Glomerular endothelial cell (primary cell): ENCODE data around the gene THAP4. TPM values are rescaled to one million over a fixed set of nuclear protein-coding genes. Genes with fewer than 3 reads are reported as not detected.
"Not testable (repeated sequence)": the region's sequence is repeated elsewhere in the genome, so short reads cannot be mapped to it uniquely, and the experiment has no call there.

Experiments used
- DNase-seq: peaks from one replicate; pipeline ENCODE4 v3.0.0-alpha.2; 2011; ENCODE audit warnings: low read depth, low spot score; ENCODE audit errors: extremely low read depth
- total RNA-seq: library from RNA; depleted of rRNA; stranded (reverse); fragments of >200 nt; gene quantifications from 2 replicates; pipeline ENCODE4 v1.2.3, GENCODE V29; 2015

Gene THAP4
- total RNA-seq, 1 donor from 2014 or later, result 50.9 TPM

- DNase-seq, result not testable (repeated sequence)
Observed at GRCh38 chr2:241590496-241591455, 46.2 kb downstream of the THAP4 start.

DNA sequence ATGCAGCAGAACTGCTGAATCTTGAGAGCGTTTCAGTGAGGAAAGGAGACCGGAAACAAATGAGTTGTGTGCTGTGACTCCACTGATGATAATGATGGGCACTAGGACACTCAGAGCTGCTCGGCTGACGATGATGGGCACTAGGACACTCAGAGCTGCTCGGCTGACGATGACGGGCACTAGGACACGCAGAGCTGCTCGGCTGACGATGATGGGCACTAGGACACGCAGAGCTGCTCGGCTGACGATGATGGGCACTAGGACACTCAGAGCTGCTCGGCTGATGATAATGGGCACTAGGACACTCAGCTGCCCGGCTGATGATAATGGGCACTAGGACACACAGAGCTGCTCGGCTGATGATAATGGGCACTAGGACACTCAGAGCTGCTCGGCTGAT, 47.1 kb downstream of the THAP4 start:
- DNase-seq, result not testable (repeated sequence)

DNA sequence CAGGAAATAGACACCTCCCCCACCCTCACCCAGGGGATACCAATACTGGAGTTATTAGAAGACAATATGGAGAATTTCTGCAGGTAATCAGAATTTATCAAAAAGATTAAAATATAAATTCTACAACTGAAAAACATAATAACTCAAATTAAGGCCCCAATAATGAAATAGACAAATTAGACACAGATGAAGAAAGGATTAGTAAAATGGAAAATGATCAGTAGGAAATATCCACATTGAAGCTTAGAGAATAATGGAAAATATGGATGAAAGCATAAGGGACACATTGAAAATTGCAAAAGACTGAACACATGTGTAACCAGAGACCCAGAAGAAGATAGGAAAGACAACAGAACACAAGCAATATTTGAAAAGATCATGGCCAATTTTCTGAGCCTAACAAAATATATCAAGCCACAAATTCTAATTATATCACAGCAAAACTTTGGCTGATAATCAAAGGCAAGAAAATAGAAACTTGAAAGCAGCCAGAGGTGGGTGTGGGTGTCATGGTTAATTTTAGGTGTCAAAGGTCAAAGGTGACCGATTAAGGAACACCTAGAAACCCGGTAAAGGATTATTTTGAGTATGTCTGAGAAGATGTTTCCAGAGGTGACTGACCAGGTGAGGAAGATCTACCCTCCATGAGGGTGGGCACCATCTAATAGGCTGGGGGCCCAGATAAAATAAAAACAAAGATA, 50.2 kb downstream of the THAP4 start:
- DNase-seq, result no peak

- DNase-seq, result no peak
Observed at GRCh38 chr2:241584436-241584835, 52.5 kb downstream of the THAP4 start.

GRCh38 chr2:241582806-241583205, 54.2 kb downstream of the THAP4 start:
- no peak for DNase-seq

- DNase-seq, result no peak
Observed at GRCh38 chr2:241582328-241582727, 54.6 kb downstream of the THAP4 start.

- no peak for DNase-seq
Observed at GRCh38 chr2:241579281-241579680, 57.7 kb downstream of the THAP4 start.

- DNase-seq, result no peak
Observed at GRCh38 chr2:241577413-241578122, 59.4 kb downstream of the THAP4 start.

GRCh38 chr2:241576293-241576654, 60.7 kb downstream of the THAP4 start:
- no peak for DNase-seq

GRCh38 chr2:241575624-241576292, 61.2 kb downstream of the THAP4 start:
- no peak for DNase-seq

DNA sequence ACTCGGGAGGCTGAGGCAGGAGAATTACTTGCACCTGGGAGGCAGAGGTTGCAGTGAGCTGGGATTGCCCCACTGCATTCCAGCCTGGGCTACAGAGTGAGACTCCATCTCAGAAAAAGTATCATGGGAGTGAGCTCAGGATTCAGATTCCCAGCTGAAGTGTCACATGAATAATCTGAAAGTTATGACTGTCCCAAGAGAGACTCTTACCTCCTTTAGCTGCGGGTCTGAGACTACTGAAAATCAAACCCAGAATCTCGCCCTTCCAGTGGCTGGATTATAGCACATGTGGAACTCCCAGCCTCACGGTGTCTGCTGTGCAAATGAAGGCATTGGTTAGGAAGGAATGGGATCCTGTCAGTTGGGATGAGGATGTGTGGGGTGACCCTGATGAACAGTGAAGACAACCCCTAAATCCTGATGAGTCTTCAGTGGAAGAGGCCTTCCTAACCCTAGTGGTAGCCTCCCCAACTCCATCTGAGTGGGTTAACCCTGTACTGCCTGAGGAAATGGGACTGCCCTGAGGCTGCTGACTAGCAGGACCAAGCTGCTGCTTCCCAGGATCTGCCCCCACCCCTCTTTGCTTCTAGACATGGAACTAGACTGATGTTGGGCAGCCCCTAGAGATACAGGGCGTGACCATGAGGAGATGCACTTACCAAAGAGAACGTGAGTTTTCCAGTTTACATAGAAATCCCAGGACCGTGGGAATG, 61.9 kb downstream of the THAP4 start:
- no peak for DNase-seq

DNA sequence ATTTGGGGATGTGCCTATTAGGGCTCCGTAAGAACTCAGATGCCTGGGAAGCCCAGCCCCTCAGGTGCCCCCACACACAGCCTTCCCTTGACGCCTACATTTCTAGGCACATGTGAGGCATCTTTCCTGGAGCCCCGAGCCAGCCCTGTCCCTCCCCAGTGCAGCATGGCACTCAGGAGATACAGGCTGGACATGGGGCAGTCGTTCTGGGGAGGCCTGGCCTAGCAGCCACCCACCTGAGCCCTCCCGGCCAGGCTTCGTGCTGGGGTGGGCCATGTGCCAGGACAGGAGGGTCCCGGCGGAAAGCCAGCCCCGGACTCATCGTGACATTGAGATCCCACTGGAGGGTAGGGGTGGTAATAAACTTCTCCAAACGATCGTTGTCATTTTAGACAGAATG, 63.2 kb downstream of the THAP4 start:
- no peak for DNase-seq

GRCh38 chr2:241572915-241573651, 63.9 kb downstream of the THAP4 start:
- not testable (repeated sequence) for DNase-seq

DNA sequence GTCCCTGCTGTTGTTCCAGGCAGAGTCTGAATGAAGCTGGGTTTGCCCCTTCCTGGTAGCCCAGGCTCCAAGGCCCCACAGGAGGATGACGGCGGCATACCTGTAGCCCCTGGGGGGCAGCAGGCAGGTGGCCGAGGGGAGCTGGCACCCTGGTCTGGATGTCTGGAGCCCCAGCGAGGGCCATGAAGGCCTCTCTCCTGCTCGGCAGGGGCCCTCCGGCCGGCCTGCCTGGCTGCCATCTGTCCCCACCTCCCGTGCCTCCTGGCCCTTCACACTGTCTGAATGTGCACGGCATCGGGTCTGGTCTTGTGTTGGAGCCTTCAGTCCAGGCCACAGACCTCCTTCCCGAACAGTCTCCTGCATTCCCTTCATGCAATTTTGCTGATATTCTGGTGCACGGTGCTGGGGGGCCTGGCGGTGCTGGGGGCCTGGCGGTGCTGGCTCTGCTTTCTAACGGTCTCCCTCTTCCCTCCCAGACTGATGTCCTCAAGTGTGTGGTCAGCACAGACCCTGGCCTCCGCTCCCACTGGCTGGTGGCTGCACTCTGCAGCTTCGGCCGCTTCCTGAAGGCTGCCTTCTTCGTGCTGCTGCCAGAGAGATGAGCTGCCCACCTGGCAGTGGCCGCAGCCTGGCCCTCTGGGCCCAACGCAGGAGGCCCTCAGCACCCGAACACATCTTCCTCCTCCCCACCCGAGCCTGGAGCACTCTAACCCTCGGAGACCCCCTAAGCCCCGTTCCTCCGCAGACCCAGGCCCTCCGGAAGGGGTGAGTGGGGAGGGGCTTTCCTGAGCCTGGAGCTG, 64.9 kb downstream of the THAP4 start:
- DNase-seq, result no peak

DNA sequence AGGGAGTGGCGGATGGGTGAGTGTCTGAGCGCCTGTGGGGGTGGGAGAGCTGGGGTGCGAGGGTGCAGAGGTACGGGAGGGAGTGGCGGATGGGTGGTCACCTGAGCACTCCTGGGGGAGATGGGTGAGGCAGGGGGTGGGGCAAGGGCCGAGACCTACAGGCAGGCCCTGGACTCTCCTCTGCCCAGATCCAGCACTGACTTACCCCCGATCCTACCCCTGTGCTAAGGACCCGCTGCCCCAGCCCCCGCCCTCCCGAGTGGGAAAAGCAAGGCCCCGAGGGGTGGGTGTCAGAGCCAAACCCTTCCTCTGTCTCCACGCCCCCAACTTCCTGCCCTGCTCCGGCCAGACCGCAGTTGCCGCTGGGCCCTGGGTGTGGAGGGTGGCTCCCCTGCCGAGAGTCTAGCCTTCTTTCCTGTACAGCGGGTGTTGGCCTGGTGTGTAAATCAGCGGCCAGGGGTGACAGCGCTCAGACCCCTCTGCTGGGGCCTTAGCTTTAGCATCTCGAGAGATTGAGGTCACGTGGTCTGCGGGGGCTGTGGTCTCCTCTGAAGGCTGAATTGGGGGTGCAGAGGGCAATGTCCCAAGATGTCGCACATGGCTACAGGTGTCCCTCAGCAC, 65.9 kb downstream of the THAP4 start:
- no peak for DNase-seq

DNA sequence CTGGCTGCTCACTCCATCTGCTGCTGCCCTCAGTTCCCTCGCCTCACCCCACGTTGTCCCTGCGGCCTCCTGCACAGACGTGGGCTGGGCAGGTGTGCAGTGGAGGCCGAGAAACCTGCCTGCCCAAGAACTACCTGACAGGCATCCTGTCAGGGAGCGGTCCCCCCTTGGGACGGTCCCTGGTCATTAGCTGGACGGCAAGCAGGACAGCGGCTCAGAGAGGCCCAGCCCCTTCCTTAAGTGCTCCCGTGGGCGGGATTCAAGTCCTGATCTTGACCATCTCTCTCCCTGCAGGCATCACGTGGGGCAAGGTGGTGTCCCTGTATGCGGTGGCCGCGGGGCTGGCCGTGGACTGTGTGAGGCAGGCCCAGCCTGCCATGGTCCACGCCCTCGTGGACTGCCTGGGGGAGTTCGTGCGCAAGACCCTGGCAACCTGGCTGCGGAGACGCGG, 67.1 kb downstream of the THAP4 start:
- DNase-seq, result no peak

DNA sequence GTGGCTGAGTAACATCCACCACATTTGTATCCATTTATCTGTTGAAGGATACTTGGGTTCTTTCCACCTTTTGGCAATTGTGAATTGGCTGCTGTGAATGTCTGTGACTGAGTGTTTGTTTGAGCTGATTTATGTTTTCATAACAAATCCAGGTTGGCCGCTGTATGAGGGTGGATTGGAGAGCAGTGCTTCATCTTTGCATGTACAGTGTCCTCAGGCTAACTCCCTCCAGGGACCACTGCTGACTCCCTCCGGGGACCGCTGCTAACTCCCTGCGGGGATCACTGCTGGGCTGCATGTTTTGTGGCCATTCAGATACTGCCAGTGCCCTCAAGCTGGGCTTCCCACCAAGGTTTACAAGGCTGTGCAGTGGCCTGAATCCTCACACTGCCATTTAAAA, 68.2 kb downstream of the THAP4 start:
- no peak for DNase-seq

DNA sequence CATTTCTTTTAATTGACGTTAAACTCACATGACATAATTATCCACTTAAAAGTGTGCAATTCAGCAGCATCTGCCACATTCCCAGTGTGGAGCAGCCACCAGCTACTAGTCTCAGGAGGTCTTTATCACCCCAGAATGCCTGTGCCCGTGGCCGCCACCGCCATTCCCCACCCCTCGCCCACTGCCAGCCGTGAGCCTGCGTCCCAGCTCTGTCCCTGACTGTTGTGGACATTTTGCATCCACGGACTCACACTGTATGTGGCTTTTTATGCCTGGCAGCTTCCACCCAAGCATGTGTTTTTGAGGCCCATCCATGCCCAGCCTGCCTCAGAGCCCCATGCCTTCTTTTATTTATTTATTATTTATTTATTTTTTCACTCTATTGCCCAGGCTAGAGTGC, 69.2 kb downstream of the THAP4 start:
- no peak for DNase-seq
